HepG2 (cell line): ENCODE measurements around the gene OR52E1.

Experiments used
- CHD4 ChIP-seq: fragments of 200-600 bp; sonication (generic); IDR thresholded peaks from 2 replicates; pipeline ENCODE4 v1.7.0; 2017; ENCODE audit warnings: mild to moderate bottlenecking, low read length, borderline replicate concordance
- CTCF ChIP-seq: sonication (generic); formaldehyde crosslinking; IDR thresholded peaks from 2 replicates; pipeline ENCODE4 v1.5.0; 2020; ENCODE audit warnings: mild to moderate bottlenecking, missing genetic modification reagents, moderate library complexity
- PHF21A ChIP-seq: sonication (generic); formaldehyde crosslinking; IDR thresholded peaks from 2 replicates; pipeline ENCODE4 v1.5.0; 2020; ENCODE audit warnings: mild to moderate bottlenecking, missing genetic modification reagents
- SNAI1 ChIP-seq: sonication (generic); formaldehyde crosslinking; IDR thresholded peaks from 2 replicates; pipeline ENCODE4 v1.5.0; 2020; ENCODE audit warnings: mild to moderate bottlenecking, missing genetic modification reagents, borderline replicate concordance
- SUZ12 ChIP-seq: fragments of 150-350 bp; IDR thresholded peaks from 2 replicates; pipeline ENCODE4 v1.6.1; 2014; ENCODE audit warnings: low read depth, low read length
- ZNF138 ChIP-seq: sonication (generic); formaldehyde crosslinking; IDR thresholded peaks from 2 replicates; pipeline ENCODE4 v1.5.0; 2020; ENCODE audit warnings: mild to moderate bottlenecking, low read depth, missing genetic modification reagents
- ZNF644 ChIP-seq: IDR thresholded peaks from 2 replicates; pipeline ENCODE4 v1.6.1; 2016; ENCODE audit warnings: low read depth
- TF ChIP-seq, protein P1 (sequence below): sonication (generic); formaldehyde crosslinking; IDR thresholded peaks from 2 replicates; pipeline ENCODE4 v1.8.0; 2022; ENCODE audit warnings: mild to moderate bottlenecking, missing genetic modification reagents, moderate library complexity

GRCh38 chr11:5065027-5065426, 4.3 kb upstream of the OR52E1 start:
- TF ChIP-seq ZNF138 (CRISPR knock-in tag), result no peak
- TF ChIP-seq SNAI1, result no peak
- TF ChIP-seq CTCF (CRISPR knock-in tag), result no peak
- no peak for TF ChIP-seq SUZ12
- TF ChIP-seq ZNF644 (CRISPR knock-in tag), result no peak
- TF ChIP-seq CHD4, result no peak
- TF ChIP-seq, protein P1, sequence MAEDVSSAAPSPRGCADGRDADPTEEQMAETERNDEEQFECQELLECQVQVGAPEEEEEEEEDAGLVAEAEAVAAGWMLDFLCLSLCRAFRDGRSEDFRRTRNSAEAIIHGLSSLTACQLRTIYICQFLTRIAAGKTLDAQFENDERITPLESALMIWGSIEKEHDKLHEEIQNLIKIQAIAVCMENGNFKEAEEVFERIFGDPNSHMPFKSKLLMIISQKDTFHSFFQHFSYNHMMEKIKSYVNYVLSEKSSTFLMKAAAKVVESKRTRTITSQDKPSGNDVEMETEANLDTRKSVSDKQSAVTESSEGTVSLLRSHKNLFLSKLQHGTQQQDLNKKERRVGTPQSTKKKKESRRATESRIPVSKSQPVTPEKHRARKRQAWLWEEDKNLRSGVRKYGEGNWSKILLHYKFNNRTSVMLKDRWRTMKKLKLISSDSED (CRISPR knock-in tag), result no peak
- TF ChIP-seq PHF21A, result no peak
